PFSK-1 (cell line): ENCODE results near the gene BANP.

Experiments used
- FOXP2 ChIP-seq: optimal IDR thresholded peaks from 2 replicates; pipeline ENCODE3; 2011; ENCODE audit warnings: borderline replicate concordance, control low read depth, inconsistent platforms; ENCODE audit not compliant: insufficient read depth; ENCODE audit errors: extremely low read length, extremely low read depth
- POLR2AphosphoS5 ChIP-seq: IDR thresholded peaks from 2 replicates; pipeline ENCODE4 v1.6.1; 2012; ENCODE audit warnings: low read depth, mild to moderate bottlenecking, control low read depth, low read length, moderate library complexity
- SIN3A ChIP-seq: IDR thresholded peaks from 2 replicates; pipeline ENCODE4 v1.6.1; 2012; ENCODE audit warnings: mild to moderate bottlenecking, low read length, moderate library complexity, borderline replicate concordance; ENCODE audit not compliant: insufficient read depth
- TAF1 ChIP-seq: IDR thresholded peaks from 2 replicates; pipeline ENCODE4 v1.6.1; 2012; ENCODE audit warnings: low read length, control low read depth, borderline replicate concordance; ENCODE audit not compliant: insufficient read depth
- TF ChIP-seq, protein P1 (sequence below), 2 experiments: IDR thresholded peaks; 2 replicates each; pipeline versions ENCODE4 v1.6.1 to v1.8.0; 2011 to 2012; ENCODE audit warnings: low read depth in 2 of 2, low read length in 2 of 2, control low read depth in 1 of 2, inconsistent platforms in 1 of 2, mild to moderate bottlenecking in 1 of 2, moderate library complexity in 1 of 2; ENCODE audit not compliant: insufficient read depth in 1 of 2

BANP gene

DNA sequence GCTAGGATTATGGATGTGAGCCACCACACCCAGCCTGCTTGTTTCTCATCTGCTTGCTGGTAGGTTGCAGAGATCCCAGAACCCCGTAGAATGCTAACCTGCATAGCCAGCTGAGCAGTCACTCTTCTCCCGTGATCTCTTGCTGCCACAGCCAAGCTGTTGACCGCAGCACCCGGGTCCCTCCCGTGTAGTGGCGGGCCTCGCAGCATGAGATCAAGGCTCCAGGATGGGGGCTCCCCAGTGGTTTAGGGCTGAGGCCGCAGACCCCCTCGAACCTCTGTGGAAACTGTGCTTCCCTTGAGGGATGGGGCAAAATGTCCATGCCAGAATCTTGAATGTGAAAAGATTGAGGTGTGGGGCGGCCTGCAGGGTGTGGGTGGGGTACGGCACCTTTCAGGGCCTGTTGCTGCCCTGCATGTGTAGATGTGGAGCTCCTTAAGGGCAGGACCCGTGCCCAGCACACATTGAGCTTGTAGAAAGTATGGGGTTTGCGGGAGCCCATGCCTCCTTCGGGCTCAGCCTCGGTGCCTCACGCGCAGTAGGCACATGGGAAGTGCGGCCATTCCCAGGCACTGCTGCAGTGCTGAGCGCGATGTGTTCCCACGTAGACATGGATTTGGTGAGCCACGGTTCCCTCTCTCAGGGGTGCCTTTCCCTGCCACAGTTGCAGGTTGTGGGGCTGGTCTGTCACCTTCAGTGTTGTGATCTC lies 99.9 kb downstream of the BANP start:
- TF ChIP-seq TAF1 (no peak), SIN3A (no peak), POLR2AphosphoS5 (no peak), FOXP2 (no peak)
- TF ChIP-seq, protein P1, sequence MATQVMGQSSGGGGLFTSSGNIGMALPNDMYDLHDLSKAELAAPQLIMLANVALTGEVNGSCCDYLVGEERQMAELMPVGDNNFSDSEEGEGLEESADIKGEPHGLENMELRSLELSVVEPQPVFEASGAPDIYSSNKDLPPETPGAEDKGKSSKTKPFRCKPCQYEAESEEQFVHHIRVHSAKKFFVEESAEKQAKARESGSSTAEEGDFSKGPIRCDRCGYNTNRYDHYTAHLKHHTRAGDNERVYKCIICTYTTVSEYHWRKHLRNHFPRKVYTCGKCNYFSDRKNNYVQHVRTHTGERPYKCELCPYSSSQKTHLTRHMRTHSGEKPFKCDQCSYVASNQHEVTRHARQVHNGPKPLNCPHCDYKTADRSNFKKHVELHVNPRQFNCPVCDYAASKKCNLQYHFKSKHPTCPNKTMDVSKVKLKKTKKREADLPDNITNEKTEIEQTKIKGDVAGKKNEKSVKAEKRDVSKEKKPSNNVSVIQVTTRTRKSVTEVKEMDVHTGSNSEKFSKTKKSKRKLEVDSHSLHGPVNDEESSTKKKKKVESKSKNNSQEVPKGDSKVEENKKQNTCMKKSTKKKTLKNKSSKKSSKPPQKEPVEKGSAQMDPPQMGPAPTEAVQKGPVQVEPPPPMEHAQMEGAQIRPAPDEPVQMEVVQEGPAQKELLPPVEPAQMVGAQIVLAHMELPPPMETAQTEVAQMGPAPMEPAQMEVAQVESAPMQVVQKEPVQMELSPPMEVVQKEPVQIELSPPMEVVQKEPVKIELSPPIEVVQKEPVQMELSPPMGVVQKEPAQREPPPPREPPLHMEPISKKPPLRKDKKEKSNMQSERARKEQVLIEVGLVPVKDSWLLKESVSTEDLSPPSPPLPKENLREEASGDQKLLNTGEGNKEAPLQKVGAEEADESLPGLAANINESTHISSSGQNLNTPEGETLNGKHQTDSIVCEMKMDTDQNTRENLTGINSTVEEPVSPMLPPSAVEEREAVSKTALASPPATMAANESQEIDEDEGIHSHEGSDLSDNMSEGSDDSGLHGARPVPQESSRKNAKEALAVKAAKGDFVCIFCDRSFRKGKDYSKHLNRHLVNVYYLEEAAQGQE (IDR thresholded peaks at IDR 0.05; ENCODE audit: insufficient read depth in 1 of 2, low read depth in 2 of 2, low read length in 2 of 2): no peak

DNA sequence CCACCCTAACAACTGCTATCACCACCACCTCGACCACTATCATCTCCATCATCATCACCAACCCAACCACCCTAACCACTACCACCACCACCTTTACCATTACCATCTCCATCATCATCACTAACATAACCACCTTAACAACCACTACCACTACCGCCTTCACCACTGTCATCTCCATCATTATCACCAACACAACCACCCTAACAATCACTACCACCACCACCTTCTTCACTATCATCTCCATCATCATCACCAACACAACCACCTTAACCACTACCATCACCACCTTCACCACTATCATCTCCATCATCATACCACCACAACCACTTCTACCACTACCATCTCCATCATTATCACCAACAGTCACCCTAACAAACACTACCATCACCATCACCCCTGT lies 101.4 kb downstream of the BANP start:
- TF ChIP-seq POLR2AphosphoS5: no peak
- TF ChIP-seq, protein P1 (IDR thresholded peaks at IDR 0.05; ENCODE audit: insufficient read depth in 1 of 2, low read depth in 2 of 2, low read length in 2 of 2): no peak
- no peak for TF ChIP-seq SIN3A
- TF ChIP-seq FOXP2: no peak
- TF ChIP-seq TAF1: no peak

DNA sequence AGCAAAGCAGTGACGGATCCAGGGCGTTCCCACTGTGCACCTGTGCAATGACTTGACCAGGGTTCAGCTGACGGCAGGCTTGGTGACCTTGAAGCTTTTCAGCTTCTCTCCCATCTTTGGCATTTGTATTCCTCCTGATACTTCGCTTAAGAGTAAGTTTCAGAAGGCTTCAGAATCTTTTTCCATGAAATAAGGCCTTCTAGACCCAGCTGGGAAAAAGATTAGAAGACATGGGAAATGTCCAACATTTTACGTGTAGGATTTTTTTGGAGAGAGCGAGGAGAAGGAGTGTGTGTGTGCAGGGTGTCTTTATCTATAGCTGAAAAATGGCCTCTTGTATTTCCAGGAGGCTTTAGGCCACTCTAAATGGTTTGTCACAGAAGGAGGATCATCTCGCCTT lies 104.1 kb downstream of the BANP start:
- TF ChIP-seq FOXP2: no peak
- no peak for TF ChIP-seq SIN3A
- TF ChIP-seq POLR2AphosphoS5: no peak
- TF ChIP-seq, protein P1 (IDR thresholded peaks at IDR 0.05; ENCODE audit: insufficient read depth in 1 of 2, low read depth in 2 of 2, low read length in 2 of 2): no peak
- no peak for TF ChIP-seq TAF1

DNA sequence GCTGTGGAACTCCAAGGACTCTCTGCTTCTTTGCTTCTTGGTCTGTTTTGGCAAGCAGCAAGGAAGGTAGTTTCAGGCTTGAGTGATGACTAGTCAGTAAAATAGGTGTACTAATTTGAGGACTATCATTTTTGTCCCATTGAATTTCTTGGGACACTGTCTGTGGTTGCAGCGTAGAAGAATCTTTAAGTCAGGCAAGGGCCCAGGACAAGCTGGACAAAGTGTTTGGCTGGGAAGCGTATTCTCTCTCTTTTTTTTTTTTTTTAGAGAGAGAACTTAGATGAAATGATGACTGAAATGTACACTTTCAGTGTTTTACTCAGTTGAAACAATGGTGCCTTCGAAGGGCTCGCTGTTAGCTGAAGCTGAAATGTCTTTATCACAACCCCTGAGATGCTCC lies 105.0 kb downstream of the BANP start:
- no peak for TF ChIP-seq POLR2AphosphoS5
- TF ChIP-seq, protein P1 (IDR thresholded peaks at IDR 0.05; ENCODE audit: insufficient read depth in 1 of 2, low read depth in 2 of 2, low read length in 2 of 2): no peak
- TF ChIP-seq SIN3A: no peak
- no peak for TF ChIP-seq FOXP2
- no peak for TF ChIP-seq TAF1

DNA sequence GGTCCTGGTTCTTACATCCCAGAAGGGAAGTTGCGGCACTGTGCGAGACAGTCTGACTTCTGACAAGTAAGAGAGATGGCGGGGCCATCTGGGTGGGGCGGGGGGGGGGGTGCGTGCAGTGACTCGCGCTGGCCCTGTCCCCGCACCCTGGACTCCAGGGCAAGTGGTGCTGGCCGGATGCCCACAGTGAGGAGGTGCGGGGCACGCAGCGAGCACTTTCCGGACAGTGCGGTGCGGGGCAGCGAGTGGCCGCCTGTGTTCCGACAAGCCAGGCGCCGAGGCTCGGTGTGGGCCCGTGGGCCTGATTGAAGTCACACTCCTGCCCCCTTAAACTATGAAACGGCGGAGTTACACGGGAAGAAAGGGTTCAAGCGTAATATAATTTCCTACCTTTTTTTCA lies 106.4 kb downstream of the BANP start:
- TF ChIP-seq FOXP2 (no peak), POLR2AphosphoS5 (no peak)
